IPS-18a (cell line): Measurements from ENCODE around the gene C1orf174.

ENCODE experiments used
- H3K27ac ChIP-seq: one replicate; pipeline ENCODE4 v1.5.1; 2013; ENCODE audit warnings: low read length
- H3K27me3 ChIP-seq: one replicate; pipeline ENCODE4 v1.6.1; 2013; ENCODE audit warnings: mild to moderate bottlenecking, low read length; ENCODE audit not compliant: control insufficient read depth, insufficient read depth
- H3K36me3 ChIP-seq: one replicate; pipeline ENCODE4 v1.6.1; 2013; ENCODE audit warnings: low read depth, low read length; ENCODE audit not compliant: control insufficient read depth
- H3K4me1 ChIP-seq: one replicate; pipeline ENCODE4 v1.6.1; 2013; ENCODE audit warnings: low read depth, low read length; ENCODE audit not compliant: control insufficient read depth
- H3K4me3 ChIP-seq: one replicate; pipeline ENCODE4 v1.5.1; 2013; ENCODE audit warnings: low read length
- H3K9ac ChIP-seq: one replicate; pipeline ENCODE4 v1.6.1; 2013; ENCODE audit warnings: mild to moderate bottlenecking, low read length, moderate library complexity
- H3K9me3 ChIP-seq: one replicate; pipeline ENCODE4 v1.6.1; 2013; ENCODE audit warnings: low read depth, low read length; ENCODE audit not compliant: control insufficient read depth

The C1orf174 gene

GRCh38 chr1:3939242-3940080, 39.4 kb upstream of the C1orf174 start:
- H3K4me1 ChIP-seq, result no peaks in the 10 kb centered on the region
- no peak overlapping the region for H3K9ac ChIP-seq
- no peaks in the 10 kb centered on the region for H3K27me3 ChIP-seq
- H3K36me3 ChIP-seq, result no peaks in the 10 kb centered on the region
- H3K27ac ChIP-seq, result no peak overlapping the region
- peaks cover 4% of the 10 kb centered on the region for H3K9me3 ChIP-seq
- no peak overlapping the region for H3K4me3 ChIP-seq

DNA sequence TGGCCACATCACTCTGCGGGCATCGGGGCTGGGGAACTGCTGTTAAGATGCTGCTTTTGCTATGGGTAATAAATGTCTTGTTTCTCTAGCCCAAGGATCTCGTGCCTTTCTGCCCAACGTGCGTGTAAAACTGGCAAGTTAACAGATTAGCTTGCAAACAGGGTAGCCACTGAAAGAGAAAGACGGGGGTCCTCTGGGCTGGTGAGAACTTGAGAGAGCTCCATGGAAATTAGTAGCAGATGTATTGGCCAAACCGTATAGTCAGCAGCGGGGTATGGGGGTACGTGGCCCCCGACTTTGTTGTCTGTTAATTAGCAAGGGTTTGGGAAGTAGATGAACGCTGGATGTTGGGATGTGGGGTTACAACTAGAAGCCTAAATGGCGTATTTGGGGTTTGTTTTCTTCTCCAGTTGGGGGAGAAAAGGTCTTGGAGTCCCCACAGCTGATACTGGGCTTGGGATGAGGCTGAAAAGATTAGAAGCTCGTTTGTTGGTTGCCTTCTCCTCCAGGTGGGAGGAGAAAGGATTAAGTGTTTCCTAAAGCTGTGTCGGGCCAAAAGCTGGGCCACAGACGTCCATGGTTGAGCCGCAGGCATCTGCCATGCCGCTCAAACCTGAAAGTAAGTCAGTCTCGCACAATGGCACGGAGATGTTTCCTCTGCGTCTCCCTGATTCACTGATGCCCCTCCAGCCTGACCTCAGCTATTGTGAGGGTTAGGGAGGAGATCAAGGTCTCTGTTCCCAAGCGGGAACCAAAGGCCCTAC, 32.3 kb upstream of the C1orf174 start:
- Histone ChIP-seq H3K27me3 (no peaks in the 10 kb centered on the region), H3K4me3 (no peak overlapping the region), H3K4me1 (no peaks in the 10 kb centered on the region), H3K9me3 (peaks cover 4% of the 10 kb centered on the region), H3K27ac (no peak overlapping the region), H3K36me3 (no peaks in the 10 kb centered on the region), H3K9ac (no peak overlapping the region)

DNA sequence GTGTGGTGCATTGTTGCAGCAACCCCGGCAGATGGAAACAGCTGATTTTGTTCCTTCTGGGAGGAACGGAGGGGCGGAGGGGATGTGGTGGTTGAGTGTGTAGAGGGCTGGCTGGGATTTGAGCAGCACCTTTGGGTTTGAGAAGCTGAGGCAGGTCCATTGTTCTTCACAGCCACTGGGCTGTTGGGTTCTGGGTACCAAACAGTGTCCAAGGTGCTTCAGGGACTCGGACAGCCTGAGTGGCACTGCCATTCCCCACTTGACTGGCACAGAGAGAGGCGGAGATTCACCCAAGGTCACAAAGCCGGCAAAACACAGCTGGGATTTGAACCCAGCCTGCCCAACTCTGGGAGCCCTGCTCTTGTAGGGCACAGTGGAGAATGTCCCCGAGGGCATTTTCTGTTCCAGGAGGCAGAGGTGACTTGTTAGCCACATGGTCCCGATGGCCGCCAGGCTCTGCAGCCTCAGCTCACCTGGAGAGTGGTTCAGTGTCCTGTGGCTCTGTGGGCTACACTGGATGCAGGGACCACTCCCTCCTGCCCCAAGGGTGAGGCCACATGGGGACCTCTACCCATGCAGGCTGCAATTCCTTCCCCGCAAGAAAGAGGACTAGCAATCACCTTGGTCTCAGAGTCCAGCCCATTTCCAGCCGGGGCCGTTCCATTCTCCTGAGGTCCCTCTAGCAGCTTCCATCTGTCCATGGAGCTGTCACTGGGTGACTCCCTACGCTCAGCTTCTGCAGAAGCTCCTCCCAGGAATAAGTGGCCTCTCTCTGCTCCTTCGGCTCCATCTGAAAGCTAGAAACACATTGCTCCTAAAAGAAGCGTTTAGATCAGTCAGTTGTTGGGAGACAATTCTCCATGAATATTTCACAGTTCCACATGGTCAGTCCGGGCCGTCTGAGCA, 31.2 kb upstream of the C1orf174 start:
- Histone ChIP-seq H3K9me3 (no peaks in the 10 kb centered on the region), H3K27me3 (no peaks in the 10 kb centered on the region), H3K9ac (no peak overlapping the region), H3K4me3 (no peak overlapping the region), H3K27ac (no peak overlapping the region), H3K4me1 (no peaks in the 10 kb centered on the region), H3K36me3 (no peaks in the 10 kb centered on the region)

DNA sequence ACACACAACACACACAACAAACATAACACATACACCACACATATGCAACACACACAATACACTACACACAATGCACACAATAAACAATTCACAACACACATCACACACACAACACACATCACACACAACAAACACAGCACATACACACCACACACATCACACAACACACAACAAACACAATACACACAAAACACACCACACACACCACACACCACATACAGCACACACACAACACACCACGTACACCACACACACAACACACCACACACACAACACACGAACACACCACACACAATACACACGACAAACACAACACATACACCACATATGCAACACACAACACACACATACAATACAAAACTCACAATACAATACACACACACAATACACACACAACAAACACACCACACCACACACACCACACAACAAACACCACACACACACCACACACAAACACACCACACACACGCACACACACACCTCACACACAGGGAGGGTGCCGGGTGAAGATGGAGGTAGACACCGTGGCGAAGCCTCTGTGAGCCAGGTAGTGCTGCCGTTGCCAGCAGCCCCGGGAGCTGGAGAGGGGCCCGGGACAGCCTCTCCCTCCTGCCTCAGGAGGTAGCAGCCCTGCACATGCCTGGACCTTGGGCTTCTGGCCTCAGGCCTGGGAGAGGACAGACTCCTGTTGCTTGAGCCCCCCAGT, 30.4 kb upstream of the C1orf174 start:
- Histone ChIP-seq H3K9ac (no peak overlapping the region), H3K27me3 (no peaks in the 10 kb centered on the region), H3K27ac (no peak overlapping the region)

GRCh38 chr1:3929126-3929525, 29.1 kb upstream of the C1orf174 start:
- Histone ChIP-seq H3K36me3 (no peaks in the 10 kb centered on the region), H3K9ac (no peak overlapping the region), H3K4me3 (no peak overlapping the region), H3K27me3 (no peaks in the 10 kb centered on the region), H3K27ac (no peak overlapping the region), H3K4me1 (no peaks in the 10 kb centered on the region), H3K9me3 (no peaks in the 10 kb centered on the region)

More for the DNA sequence above, 30.4 kb upstream of the C1orf174 start:
- Histone ChIP-seq H3K4me1 (no peaks in the 10 kb centered on the region), H3K4me3 (no peak overlapping the region), H3K36me3 (no peaks in the 10 kb centered on the region), H3K9me3 (no peaks in the 10 kb centered on the region)

DNA sequence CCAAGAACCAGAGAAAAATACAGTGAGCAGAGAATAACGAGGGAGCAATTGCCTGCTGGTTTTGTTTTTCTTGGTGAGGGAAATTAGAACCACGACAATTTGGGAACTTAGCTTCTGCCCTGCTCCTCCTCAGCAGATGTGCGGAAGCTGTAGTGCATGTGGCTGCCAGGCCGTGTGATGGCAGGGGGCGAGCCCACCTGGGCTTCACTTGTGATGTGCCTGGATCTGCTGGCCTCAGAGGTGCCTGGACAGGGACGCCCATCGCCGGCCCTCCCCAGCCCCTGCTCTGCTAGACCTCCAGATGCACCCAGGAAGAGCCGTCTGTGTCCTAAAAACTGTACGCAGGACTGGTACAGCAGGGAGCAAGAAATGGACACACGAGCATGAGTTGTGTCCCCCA, 28.5 kb upstream of the C1orf174 start:
- no peaks in the 10 kb centered on the region for H3K36me3 ChIP-seq
- no peak overlapping the region for H3K9ac ChIP-seq
- H3K4me3 ChIP-seq, result no peak overlapping the region
- no peak overlapping the region for H3K27ac ChIP-seq
- no peaks in the 10 kb centered on the region for H3K9me3 ChIP-seq
- no peaks in the 10 kb centered on the region for H3K4me1 ChIP-seq
- H3K27me3 ChIP-seq, result no peaks in the 10 kb centered on the region

- H3K27ac ChIP-seq, result no peak overlapping the region
- H3K4me3 ChIP-seq, result no peak overlapping the region
- H3K9ac ChIP-seq, result no peak overlapping the region
- H3K36me3 ChIP-seq, result no peaks in the 10 kb centered on the region
- H3K27me3 ChIP-seq, result no peaks in the 10 kb centered on the region
- no peaks in the 10 kb centered on the region for H3K9me3 ChIP-seq
- no peaks in the 10 kb centered on the region for H3K4me1 ChIP-seq
Measured at GRCh38 chr1:3926956-3927355, 26.9 kb upstream of the C1orf174 start.

GRCh38 chr1:3925762-3926161, 25.7 kb upstream of the C1orf174 start:
- Histone ChIP-seq H3K27me3 (no peaks in the 10 kb centered on the region), H3K27ac (no peak overlapping the region), H3K9ac (no peak overlapping the region), H3K9me3 (no peaks in the 10 kb centered on the region), H3K36me3 (no peaks in the 10 kb centered on the region), H3K4me1 (no peaks in the 10 kb centered on the region), H3K4me3 (no peak overlapping the region)

GRCh38 chr1:3925256-3925655, 25.2 kb upstream of the C1orf174 start:
- Histone ChIP-seq H3K36me3 (no peaks in the 10 kb centered on the region), H3K4me1 (no peaks in the 10 kb centered on the region), H3K9me3 (no peaks in the 10 kb centered on the region), H3K27me3 (no peaks in the 10 kb centered on the region), H3K9ac (no peak overlapping the region), H3K27ac (no peak overlapping the region), H3K4me3 (no peak overlapping the region)

DNA sequence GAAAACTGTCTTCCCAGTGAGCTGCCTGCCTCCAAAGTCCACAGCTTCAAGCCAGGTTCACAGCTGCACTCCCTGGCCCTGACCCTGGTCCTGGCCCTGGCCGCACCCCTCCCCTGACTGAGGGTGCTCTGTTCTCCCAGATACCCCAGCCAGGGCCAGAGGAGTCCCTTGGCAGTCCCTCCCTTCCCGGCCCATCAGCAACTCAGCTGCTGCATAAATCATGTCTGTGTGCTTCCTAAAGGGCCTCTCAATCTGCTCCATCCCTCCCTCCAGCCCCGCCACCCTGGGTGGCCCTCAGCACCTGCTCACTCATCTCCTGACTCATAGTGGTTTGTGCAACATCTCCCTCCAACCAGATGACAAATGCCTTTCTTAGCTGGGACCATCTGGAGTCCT, 24.8 kb upstream of the C1orf174 start:
- H3K4me1 ChIP-seq, result no peaks in the 10 kb centered on the region
- no peaks in the 10 kb centered on the region for H3K36me3 ChIP-seq
- H3K27ac ChIP-seq, result no peak overlapping the region
- no peaks in the 10 kb centered on the region for H3K9me3 ChIP-seq
- H3K4me3 ChIP-seq, result no peak overlapping the region
- H3K9ac ChIP-seq, result no peak overlapping the region
- no peaks in the 10 kb centered on the region for H3K27me3 ChIP-seq
